ENCODE results near the gene TENM4.
"Not testable (repeated sequence)": the region's sequence is repeated elsewhere in the genome, so short reads cannot be mapped to it uniquely, and the experiment has no call there.

The TENM4 gene

GRCh38 chr11:78990261-78990660 lies 450.6 kb downstream of the TENM4 start:
- no peak for DNase-seq (ENCODE audit: low spot score)
- Histone ChIP-seq H3K27ac (no peak overlapping the region), H3K4me3 (no peak overlapping the region)
- TF ChIP-seq, protein P1, sequence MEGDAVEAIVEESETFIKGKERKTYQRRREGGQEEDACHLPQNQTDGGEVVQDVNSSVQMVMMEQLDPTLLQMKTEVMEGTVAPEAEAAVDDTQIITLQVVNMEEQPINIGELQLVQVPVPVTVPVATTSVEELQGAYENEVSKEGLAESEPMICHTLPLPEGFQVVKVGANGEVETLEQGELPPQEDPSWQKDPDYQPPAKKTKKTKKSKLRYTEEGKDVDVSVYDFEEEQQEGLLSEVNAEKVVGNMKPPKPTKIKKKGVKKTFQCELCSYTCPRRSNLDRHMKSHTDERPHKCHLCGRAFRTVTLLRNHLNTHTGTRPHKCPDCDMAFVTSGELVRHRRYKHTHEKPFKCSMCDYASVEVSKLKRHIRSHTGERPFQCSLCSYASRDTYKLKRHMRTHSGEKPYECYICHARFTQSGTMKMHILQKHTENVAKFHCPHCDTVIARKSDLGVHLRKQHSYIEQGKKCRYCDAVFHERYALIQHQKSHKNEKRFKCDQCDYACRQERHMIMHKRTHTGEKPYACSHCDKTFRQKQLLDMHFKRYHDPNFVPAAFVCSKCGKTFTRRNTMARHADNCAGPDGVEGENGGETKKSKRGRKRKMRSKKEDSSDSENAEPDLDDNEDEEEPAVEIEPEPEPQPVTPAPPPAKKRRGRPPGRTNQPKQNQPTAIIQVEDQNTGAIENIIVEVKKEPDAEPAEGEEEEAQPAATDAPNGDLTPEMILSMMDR (IDR thresholded peaks at IDR 0.05): no peak

DNA sequence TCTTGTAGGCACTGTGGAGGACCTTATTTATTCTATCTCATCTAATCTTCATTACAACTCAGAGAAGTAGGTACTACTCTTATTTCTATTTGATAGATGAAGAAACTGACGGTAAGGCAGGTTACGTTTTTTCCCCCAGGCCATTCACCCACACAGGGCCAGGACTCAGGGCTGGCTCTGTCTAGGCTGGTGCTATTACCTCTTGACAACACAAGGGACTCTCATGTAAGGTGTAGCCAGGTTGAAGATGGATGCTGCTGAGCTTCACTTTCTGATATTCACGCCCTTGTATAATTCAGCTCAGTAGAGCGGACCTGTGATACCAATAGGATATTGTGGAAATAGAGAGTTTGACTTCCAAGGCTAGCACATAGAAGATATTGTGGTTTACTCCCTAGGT lies 453.1 kb downstream of the TENM4 start:
- Histone ChIP-seq H3K27ac (no peak overlapping the region), H3K4me3 (no peak overlapping the region)
- TF ChIP-seq, protein P1 (IDR thresholded peaks at IDR 0.05): no peak
- no peak for DNase-seq (ENCODE audit: low spot score)

GRCh38 chr11:78986305-78986704 lies 454.5 kb downstream of the TENM4 start:
- TF ChIP-seq, protein P1 (IDR thresholded peaks at IDR 0.05): no peak
- no peak overlapping the region for H3K27ac ChIP-seq
- no peak overlapping the region for H3K4me3 ChIP-seq
- DNase-seq (ENCODE audit: low spot score): no peak

- Histone ChIP-seq H3K4me3 (no peak overlapping the region), H3K27ac (no peak overlapping the region)
- TF ChIP-seq, protein P1 (IDR thresholded peaks at IDR 0.05): no peak
- no peak for DNase-seq (ENCODE audit: low spot score)
These were observed 455.2 kb downstream of the TENM4 start for GRCh38 chr11:78985663-78986062.

DNA sequence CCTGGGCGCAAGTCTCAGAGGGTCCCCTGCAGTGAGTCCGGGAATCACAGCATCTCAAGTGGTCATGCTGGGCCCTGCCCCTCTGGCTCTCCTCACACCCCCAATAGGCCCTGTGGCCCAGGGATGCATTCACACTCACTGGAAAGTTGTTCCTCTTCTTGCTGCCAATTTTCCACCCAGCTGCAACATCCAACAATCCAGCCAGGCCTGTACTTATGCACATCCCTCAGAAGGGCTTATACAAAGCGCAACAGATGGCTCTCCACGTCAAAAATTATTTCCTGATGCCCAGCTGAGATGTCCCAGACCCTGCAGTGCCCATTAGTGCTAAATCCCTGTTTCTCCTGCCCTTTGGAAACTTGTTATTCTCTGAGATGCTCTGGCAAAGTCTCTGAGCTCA lies 458.4 kb downstream of the TENM4 start:
- no peak for DNase-seq (ENCODE audit: low spot score)
- TF ChIP-seq, protein P1 (IDR thresholded peaks at IDR 0.05): no peak
- Histone ChIP-seq H3K4me3 (no peak overlapping the region), H3K27ac (no peak overlapping the region)

- no peak for DNase-seq (ENCODE audit: low spot score)
- H3K27ac ChIP-seq: no peak overlapping the region
- no peak overlapping the region for H3K4me3 ChIP-seq
- TF ChIP-seq, protein P1 (IDR thresholded peaks at IDR 0.05): no peak
These were observed 459.7 kb downstream of the TENM4 start for GRCh38 chr11:78981153-78981552.

GRCh38 chr11:78978831-78979230 lies 462.0 kb downstream of the TENM4 start:
- DNase-seq (ENCODE audit: low spot score): no peak
- Histone ChIP-seq H3K27ac (no peak overlapping the region), H3K4me3 (no peak overlapping the region)
- TF ChIP-seq, protein P1 (IDR thresholded peaks at IDR 0.05): no peak

GRCh38 chr11:78977848-78978247 lies 463.0 kb downstream of the TENM4 start:
- H3K27ac ChIP-seq; DNase-seq (ENCODE audit: low spot score); H3K4me3 ChIP-seq: not testable (repeated sequence)
